ENCODE data around the gene UNC45A. TPM values are rescaled to one million over a fixed set of nuclear protein-coding genes. Genes with fewer than 3 reads are reported as not detected.

UNC45A gene
- total and polyA plus RNA-seq, 2 donors (not counting 1 experiment from before 2014, with no cell fraction given) = 56.3 to 79.0 TPM

GRCh38 chr15:90955624-90956273, 20.7 kb downstream of the UNC45A start:
- intact Hi-C loops (cut with micrococcal nuclease) = loop anchor here (1.0 to 5.0 kb wide), 5 partner anchors 31 to 315 kb away; partner anchors contain the start of gene VPS33B
- Histone ChIP-seq H3K36me3 (replicated peaks in 1 of 2; ENCODE audit: control extremely low read depth in 1 of 2, control insufficient read depth in 1 of 2, extremely low read depth in 1 of 2, insufficient read depth in 2 of 2, low read length in 1 of 2) (peaks cover 0 to 24% of the 10 kb centered on the region in 2 experiments), H2AFZ (ENCODE audit: insufficient read depth, low read depth, low read length, poor library complexity, severe bottlenecking) (peak overlapping the region; percentile 95), H3K27me3 (replicated peaks in 1 of 4; ENCODE audit: control extremely low read depth in 1 of 4, control insufficient read depth in 3 of 4, insufficient read depth in 4 of 4, low read length in 3 of 4) (no peaks in the 10 kb centered on the region), H3K9ac (ENCODE audit: low read length) (peak overlapping the region; percentile 97), H3K79me2 (ENCODE audit: control insufficient read depth, insufficient read depth, low read length) (peaks cover 13% of the 10 kb centered on the region), H4K20me1 (ENCODE audit: control insufficient read depth, insufficient read depth, low read length, poor library complexity, severe bottlenecking) (peaks cover 12% of the 10 kb centered on the region), H3K4me3 (ENCODE audit: control extremely low read depth in 1 of 5, extremely low read depth in 1 of 5, insufficient read depth in 1 of 5, low read depth in 2 of 5, low read length in 4 of 5) (peak overlapping the region in 4 of 5 experiments; percentile 85 to 93 (median 89)), H3K4me2 (replicated peaks; ENCODE audit: low read depth, low read length, poor library complexity, severe bottlenecking) (peak overlapping the region; percentile 89), H3K27ac (ENCODE audit: low read length in 2 of 2) (no peak overlapping the region), H3K4me1 (ENCODE audit: control insufficient read depth in 2 of 2, insufficient read depth in 2 of 2, low read length in 2 of 2) (peaks cover 16 to 24% of the 10 kb centered on the region in 2 donors), H3K9me3 (ENCODE audit: control extremely low read depth in 1 of 3, control insufficient read depth in 2 of 3, insufficient read depth in 1 of 3, low read length in 2 of 3) (no peaks in the 10 kb centered on the region)
- 79% methylated on average over 15 of the region's 20 CpGs for WGBS (ENCODE audit: insufficient coverage)
- DNase-seq = no peak
- POLR2A ChIA-PET = interaction anchor here (1.6 kb wide), 1 partner anchor 14 kb away, joined by 3 read pairs; no protein-coding TSS in a partner anchor
- Mint-ChIP-seq H3K9me3 (ENCODE audit: insufficient read depth) (no peaks in the 10 kb centered on the region), H3K27ac (peak overlapping the region; percentile 65), H3K4me3 (peak overlapping the region; percentile 90), H3K27me3 (no peaks in the 10 kb centered on the region), H3K4me1 (peaks cover 21% of the 10 kb centered on the region)
- no peak for ATAC-seq (ENCODE audit: low read depth)
- TF ChIP-seq EZH2 (IDR thresholded peaks at IDR 0.05; ENCODE audit: borderline replicate concordance, insufficient read depth, low read depth, low read length, poor library complexity, severe bottlenecking) (no peak), CTCF (IDR thresholded peaks at IDR 0.05) (no peak)
- CTCF ChIA-PET = interaction anchor here (0.8 to 8.7 kb wide), 23 partner anchors 7 to 579 kb away, joined by 3 to 118 read pairs (median 6); partner anchors contain the start of genes HDDC3, UNC45A and VPS33B
